Activated CD4-positive, alpha-beta T cell treated with anti-CD3 and anti-CD28 coated beads, Interleukin-2, amount 50 U/mL, for 24 hours (primary cell): Measurements from ENCODE around the gene ARHGAP12.
"Not testable (repeated sequence)": the region's sequence is repeated elsewhere in the genome, so short reads cannot be mapped to it uniquely, and the experiment has no call there.

Experiments
- DNase-seq, 2 donors: peaks; one replicate each; pipeline ENCODE4 v3.0.0-alpha.2; 2020; ENCODE audit warnings: low read depth in 1 of 2, low spot score in 1 of 2

Gene ARHGAP12

GRCh38 chr10:31926765-31927564 lies 1.7 kb downstream of the ARHGAP12 start:
- DNase-seq, result no peak

DNA sequence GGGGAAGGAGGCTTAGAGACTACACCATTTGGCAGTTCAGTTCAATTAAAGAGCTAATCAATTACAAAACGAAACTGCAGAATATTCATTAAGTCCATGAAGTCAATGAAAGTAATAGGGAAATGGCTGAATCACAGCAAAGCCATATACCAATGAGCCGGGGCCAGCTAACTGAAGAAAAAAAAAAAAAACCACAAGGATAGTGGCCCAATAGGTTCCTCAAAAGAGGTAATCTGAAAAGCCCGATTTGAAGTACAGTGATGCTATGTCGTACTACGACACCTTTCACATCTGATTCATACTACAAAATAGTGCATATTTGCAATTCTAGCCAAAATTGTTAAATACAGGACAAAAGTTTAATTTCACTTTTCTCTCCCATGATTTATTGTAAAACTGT lies 2.5 kb downstream of the ARHGAP12 start:
- no peak for DNase-seq

DNA sequence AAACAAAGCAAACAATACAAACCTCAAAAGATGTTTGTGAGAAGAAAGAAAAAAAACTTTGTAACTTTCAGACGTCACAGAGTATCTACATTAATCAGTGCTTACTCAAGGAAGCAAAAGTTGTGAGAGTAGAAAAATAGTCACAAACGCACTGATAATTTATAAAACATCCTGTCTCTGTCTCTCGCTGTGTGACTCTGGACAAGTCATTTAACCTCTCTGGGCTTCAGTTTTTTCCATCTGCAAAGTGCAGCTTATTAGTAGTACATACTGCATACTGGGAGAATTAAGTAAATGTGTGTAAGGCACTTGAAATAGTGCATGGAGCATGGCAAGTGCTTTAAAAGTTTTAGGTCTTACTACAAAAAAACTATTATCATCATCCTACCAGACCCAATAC lies 3.8 kb downstream of the ARHGAP12 start:
- no peak for DNase-seq

GRCh38 chr10:31923389-31923788 lies 5.2 kb downstream of the ARHGAP12 start:
- no peak for DNase-seq

DNA sequence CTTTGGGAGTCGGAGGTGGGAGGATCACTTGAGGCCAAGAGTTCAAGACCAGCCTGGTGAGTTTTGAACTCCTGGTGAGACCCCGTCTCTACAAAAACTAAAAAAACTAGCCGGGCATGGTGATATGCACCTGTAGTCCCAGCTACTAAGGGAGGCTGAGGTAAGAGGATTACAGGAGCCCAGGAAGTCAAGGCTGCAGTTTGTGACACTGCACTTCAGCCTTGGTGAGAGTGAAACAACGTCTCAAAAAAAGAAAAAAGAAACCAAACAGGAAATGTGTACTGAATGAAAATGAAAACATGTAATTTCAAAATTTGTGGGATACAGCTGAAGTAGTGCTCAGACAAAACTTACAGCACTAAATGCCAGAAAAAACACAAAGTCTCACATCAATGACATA lies 7.6 kb downstream of the ARHGAP12 start:
- no peak for DNase-seq

GRCh38 chr10:31920538-31920937 lies 8.1 kb downstream of the ARHGAP12 start:
- DNase-seq, result no peak

- no peak for DNase-seq
These were observed 9.8 kb downstream of the ARHGAP12 start for GRCh38 chr10:31918671-31919409.

- DNase-seq, result no peak
These were observed 14.3 kb downstream of the ARHGAP12 start for GRCh38 chr10:31914370-31914769.

DNA sequence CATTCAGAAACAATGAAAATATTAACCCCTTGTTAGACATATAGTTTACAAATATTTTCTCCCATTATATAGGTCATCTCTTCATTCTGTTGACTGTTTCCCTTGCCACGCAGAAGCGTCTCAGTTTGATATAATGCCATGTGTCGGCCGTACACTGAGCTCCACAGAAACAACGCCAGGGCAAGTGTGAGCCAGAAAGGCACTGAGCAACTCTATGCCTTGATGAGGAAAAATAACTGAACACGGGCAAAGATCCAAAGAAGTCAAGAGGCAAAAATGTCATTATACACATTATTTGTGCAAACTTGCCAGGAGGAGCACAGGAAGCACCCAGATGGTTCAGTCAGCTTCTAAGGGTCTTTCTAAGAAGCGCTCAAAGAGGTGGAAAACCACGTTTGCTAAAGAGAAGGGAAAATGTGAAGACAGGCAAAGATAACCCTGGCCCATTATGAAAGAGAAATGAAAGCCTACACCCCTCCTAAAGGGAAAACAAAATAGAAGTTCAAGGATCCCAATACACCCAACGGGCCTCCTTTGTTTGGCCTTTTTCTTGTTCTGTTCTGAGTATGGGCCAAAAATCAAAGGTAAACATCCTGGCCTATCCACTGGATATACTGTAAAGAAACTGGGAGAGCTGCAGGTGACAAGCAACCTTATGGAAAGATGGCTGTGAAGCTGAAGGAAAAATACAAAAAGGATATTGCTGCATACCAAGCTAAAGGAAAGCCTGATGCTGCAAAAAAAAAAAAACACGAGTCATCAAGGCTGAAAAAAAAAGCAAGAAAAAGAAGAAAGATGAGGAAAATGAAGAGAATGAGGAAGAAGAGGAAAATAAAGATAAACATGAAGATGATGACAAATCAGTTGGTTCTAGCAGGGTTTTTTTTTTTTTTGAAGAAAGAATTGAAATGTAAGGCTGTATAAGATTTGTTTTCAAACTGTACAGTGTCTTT lies 15.5 kb downstream of the ARHGAP12 start:
- DNase-seq, result no peak

- DNase-seq, result no peak
These were observed 16.3 kb downstream of the ARHGAP12 start for GRCh38 chr10:31912289-31912688.

- no peak for DNase-seq
These were observed 18.6 kb downstream of the ARHGAP12 start for GRCh38 chr10:31910016-31910415.

DNA sequence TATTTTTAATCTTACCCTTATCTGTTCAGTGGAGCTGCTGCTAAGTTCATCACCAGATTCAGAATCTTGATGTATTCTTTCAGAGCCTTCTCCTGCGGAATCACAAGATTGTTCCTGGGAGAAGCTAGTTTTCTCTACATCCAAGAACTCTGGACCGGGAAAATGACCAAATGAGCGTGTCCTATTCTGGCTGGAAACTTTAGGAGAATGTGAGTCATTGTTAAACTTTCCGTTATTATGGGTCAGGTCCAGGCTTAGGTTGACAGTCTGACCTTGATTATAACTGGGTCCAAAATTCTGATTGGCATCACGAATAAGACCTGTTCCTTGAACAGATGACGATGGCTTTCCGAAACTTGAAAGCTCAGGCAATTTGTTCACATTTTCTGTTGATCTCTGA lies 20.5 kb downstream of the ARHGAP12 start:
- DNase-seq, result no peak

- no peak for DNase-seq
These were observed 22.6 kb downstream of the ARHGAP12 start for GRCh38 chr10:31906039-31906438.

DNA sequence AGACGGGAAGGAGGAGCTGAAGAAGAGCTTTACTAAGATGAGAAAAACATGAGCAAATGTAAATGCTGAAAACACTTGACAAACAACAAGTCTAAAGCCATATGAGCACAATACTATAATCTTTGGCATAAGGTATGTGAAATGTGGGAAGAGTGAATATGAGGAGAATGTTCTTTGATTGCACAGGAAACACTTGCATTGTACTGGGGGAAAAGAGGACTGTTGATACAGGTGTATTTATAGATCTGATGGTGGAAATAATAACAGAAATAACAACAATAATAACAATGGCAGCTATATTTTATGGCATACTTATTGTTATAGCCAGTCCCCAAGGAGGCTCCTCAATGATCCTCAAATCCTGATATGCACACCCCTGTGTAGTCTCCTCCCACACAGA lies 23.0 kb downstream of the ARHGAP12 start:
- DNase-seq, result no peak

- DNase-seq, result no peak
These were observed 26.0 kb downstream of the ARHGAP12 start for GRCh38 chr10:31902625-31903024.

- DNase-seq, result no peak
These were observed 31.1 kb downstream of the ARHGAP12 start for GRCh38 chr10:31897506-31897905.

GRCh38 chr10:31896968-31897384 lies 31.7 kb downstream of the ARHGAP12 start:
- no peak for DNase-seq

DNA sequence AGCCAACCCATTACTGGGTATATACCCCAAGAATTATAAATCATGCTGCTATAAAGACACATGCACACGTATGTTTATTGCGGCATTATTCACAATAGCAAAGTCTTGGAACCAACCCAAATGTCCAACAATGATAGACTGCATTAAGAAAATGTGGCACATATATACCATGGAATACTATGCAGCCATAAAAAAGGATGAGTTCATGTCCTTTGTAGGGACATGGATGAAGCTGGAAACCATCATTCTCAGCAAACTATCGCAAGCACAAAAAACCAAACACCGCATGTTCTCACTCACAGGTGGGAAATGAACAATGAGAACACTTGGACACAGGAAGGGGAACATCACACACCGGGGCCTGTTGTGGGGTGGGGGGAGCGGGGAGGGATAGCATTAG lies 32.9 kb downstream of the ARHGAP12 start:
- not testable (repeated sequence) for DNase-seq

DNA sequence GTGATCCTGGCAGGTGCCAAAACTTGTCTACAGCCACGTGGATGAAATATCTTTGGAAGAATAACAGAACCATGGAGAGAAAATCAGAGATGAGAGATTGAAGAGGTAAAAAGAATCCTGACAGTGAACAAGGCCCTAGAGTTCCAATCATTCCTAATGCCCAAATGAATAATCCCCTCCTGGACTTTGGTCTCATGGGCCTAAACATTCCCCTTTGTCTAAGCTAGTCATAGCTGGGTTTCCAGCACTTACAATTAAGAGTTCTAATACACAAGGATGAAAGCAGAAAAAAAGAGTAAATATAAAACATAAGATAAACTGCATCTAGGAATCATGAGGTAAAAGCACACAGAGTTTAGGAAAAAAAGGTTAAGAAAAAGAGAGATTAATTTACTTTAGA lies 40.2 kb downstream of the ARHGAP12 start:
- DNase-seq, result no peak

DNA sequence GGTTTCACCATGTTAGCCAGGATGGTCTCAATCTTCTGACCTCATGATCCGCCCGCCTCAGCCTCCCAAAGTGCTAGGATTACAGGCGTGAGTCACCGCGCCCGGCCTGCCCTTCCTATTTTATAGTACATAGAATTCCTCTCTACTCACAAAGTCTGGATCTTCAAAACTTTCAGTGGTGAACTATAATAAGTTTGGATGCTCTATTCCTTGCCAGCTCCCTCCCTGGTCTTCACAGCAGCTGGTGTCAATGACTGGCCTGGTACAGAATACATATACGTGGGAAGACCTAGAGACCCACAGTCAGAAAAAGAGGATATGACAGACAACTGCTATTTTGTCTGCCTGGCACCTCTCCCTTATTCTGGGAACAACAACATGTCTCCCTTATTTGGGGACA lies 40.8 kb downstream of the ARHGAP12 start:
- no peak for DNase-seq

DNA sequence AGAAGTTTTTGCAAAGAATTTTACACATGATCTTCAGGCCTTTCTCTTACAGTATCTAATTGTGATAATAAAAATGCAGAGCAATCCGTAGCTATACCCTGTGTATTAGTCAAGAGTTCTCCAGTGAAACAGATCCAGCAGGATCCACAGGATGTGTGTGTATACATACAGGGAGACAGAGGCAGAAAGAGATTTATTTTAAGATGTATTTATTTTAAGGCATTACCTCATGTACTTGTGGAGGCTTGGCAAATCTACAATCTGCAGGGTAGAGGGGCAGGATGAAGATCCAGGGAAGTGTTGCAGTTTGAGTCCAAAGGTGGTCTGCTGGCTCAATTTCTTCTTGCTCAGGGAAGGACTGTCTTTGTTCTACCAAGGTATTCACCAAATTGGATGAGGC lies 41.7 kb downstream of the ARHGAP12 start:
- DNase-seq, result no peak
